Mucosa of stomach (tissue), 1 donor: ENCODE results near the gene ARAP2.

Source experiments
- H3K27me3 ChIP-seq: one replicate; pipeline ENCODE4 v1.7.0; 2013; ENCODE audit warnings: mild to moderate bottlenecking, low read length; ENCODE audit not compliant: control insufficient read depth, insufficient read depth
- H3K36me3 ChIP-seq: one replicate; pipeline ENCODE4 v1.7.0; 2013; ENCODE audit warnings: low read length; ENCODE audit not compliant: control insufficient read depth, insufficient read depth
- H3K4me1 ChIP-seq: one replicate; pipeline ENCODE4 v1.7.0; 2013; ENCODE audit warnings: mild to moderate bottlenecking, low read length; ENCODE audit not compliant: control insufficient read depth, insufficient read depth
- H3K4me3 ChIP-seq: one replicate; pipeline ENCODE4 v1.7.0; 2013; ENCODE audit warnings: low read length
- H3K9ac ChIP-seq: one replicate; pipeline ENCODE4 v1.7.0; 2013; ENCODE audit warnings: mild to moderate bottlenecking, low read length, moderate library complexity
- H3K9me3 ChIP-seq: one replicate; pipeline ENCODE4 v1.7.0; 2013; ENCODE audit warnings: mild to moderate bottlenecking, low read length, moderate library complexity; ENCODE audit not compliant: control insufficient read depth
- donor health status: Pancreatic carcinoma.

The ARAP2 gene

GRCh38 chr4:36111172-36111571 is 133.1 kb downstream of the ARAP2 start:
- peaks cover 8% of the 10 kb centered on the region for H3K4me1 ChIP-seq
- no peaks in the 10 kb centered on the region for H3K36me3 ChIP-seq
- no peaks in the 10 kb centered on the region for H3K9me3 ChIP-seq
- H3K9ac ChIP-seq: no peak overlapping the region
- no peaks in the 10 kb centered on the region for H3K27me3 ChIP-seq
- H3K4me3 ChIP-seq: no peak overlapping the region

DNA sequence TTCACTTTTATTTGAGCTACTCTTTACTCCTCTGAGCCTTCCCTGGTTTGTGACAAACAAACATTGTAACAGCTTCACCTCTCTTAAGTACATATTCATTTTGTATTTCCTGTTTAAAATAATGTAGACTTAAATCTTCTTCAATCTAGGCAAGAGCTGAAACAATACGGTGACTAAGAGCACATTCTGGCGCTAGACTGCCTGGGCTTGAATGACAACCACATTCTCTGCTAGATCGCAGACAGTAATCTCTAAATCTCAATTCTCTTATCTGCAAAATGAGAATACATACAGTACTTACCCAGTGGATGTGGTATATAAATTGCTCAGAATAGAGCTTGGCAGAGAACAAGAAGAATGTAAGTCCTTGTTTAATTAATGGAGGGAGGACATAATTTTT is 144.8 kb downstream of the ARAP2 start:
- H3K4me3 ChIP-seq: no peak overlapping the region
- no peak overlapping the region for H3K9ac ChIP-seq
- H3K36me3 ChIP-seq: no peaks in the 10 kb centered on the region
- no peaks in the 10 kb centered on the region for H3K4me1 ChIP-seq
- H3K27me3 ChIP-seq: no peaks in the 10 kb centered on the region
- no peaks in the 10 kb centered on the region for H3K9me3 ChIP-seq

- Histone ChIP-seq H3K4me1 (no peaks in the 10 kb centered on the region), H3K27me3 (no peaks in the 10 kb centered on the region), H3K9ac (no peak overlapping the region), H3K4me3 (no peak overlapping the region), H3K9me3 (no peaks in the 10 kb centered on the region), H3K36me3 (no peaks in the 10 kb centered on the region)
These were observed 149.3 kb downstream of the ARAP2 start for GRCh38 chr4:36094995-36095394.

DNA sequence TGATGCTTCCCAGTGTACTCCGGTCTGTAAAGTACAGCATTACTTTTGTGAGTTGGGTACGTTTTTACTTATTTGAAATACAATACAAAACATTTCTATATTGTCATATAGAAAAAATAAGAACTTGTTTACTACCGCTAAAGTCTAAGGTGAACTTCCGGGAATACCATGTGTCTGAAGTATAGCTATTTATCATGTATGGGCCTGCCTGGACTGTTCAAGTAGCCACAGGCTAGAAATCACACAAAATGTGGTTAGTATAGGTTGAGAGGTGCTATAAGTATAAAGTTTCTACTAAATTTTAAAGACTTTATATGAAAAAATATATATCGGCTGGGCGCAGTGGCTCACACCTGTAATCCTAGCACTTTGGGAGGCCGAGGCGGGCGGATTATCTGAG is 152.3 kb downstream of the ARAP2 start:
- Histone ChIP-seq H3K4me3 (no peak overlapping the region), H3K36me3 (no peaks in the 10 kb centered on the region), H3K27me3 (no peaks in the 10 kb centered on the region), H3K9ac (no peak overlapping the region), H3K9me3 (no peaks in the 10 kb centered on the region), H3K4me1 (no peaks in the 10 kb centered on the region)

GRCh38 chr4:36088542-36088941 is 155.8 kb downstream of the ARAP2 start:
- no peaks in the 10 kb centered on the region for H3K9me3 ChIP-seq
- no peaks in the 10 kb centered on the region for H3K4me1 ChIP-seq
- no peaks in the 10 kb centered on the region for H3K36me3 ChIP-seq
- H3K27me3 ChIP-seq: no peaks in the 10 kb centered on the region
- no peak overlapping the region for H3K4me3 ChIP-seq
- no peak overlapping the region for H3K9ac ChIP-seq

- Histone ChIP-seq H3K36me3 (no peaks in the 10 kb centered on the region), H3K9ac (no peak overlapping the region), H3K9me3 (no peaks in the 10 kb centered on the region), H3K27me3 (no peaks in the 10 kb centered on the region), H3K4me1 (no peaks in the 10 kb centered on the region), H3K4me3 (no peak overlapping the region)
These were observed 158.0 kb downstream of the ARAP2 start for GRCh38 chr4:36086261-36086786.

DNA sequence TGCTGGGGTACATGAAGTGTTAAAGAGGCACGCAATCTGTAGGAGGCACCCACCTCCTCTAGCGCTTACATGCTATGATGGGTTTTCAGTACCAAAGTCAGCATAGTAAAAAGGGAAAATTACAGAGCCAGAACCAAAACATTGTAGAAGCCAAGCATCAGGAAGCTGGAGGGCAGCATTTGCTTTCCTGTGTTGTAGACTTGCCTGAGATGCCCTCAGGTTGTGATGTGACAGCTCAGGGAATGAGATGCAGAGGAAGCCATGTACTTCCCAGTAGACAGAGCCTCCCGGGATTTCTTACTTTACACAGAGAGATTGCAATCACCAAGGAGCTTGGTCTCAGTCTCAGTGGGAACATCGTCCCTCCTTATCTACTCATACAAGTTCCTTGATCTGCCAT is 161.5 kb downstream of the ARAP2 start:
- Histone ChIP-seq H3K4me1 (no peaks in the 10 kb centered on the region), H3K9ac (no peak overlapping the region), H3K27me3 (no peaks in the 10 kb centered on the region), H3K36me3 (no peaks in the 10 kb centered on the region), H3K9me3 (no peaks in the 10 kb centered on the region), H3K4me3 (no peak overlapping the region)

GRCh38 chr4:36081185-36081584 is 163.1 kb downstream of the ARAP2 start:
- Histone ChIP-seq H3K9me3 (no peaks in the 10 kb centered on the region), H3K36me3 (no peaks in the 10 kb centered on the region)

DNA sequence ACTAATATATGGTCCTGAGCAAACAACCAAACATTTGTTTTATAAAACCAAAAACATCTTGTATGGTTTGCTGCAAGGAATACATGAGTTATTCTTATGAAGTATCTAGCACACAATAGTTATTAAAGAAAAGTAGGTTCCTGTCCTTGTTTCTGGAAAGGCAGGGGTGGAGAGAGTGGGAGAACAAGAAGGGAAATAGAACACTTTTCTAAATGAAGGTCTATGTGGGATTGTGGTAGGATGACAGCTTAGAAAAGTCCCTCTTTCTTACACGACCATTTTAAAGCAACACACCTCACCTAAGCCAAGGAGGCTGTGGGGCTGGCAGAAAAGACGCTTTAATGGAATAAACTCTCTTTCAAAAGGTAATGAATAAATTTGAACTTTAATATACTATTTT is 164.6 kb downstream of the ARAP2 start:
- no peaks in the 10 kb centered on the region for H3K27me3 ChIP-seq

More at GRCh38 chr4:36081185-36081584, 163.1 kb downstream of the ARAP2 start:
- no peak overlapping the region for H3K9ac ChIP-seq
- no peaks in the 10 kb centered on the region for H3K4me1 ChIP-seq
- no peak overlapping the region for H3K4me3 ChIP-seq
- H3K27me3 ChIP-seq: no peaks in the 10 kb centered on the region

DNA sequence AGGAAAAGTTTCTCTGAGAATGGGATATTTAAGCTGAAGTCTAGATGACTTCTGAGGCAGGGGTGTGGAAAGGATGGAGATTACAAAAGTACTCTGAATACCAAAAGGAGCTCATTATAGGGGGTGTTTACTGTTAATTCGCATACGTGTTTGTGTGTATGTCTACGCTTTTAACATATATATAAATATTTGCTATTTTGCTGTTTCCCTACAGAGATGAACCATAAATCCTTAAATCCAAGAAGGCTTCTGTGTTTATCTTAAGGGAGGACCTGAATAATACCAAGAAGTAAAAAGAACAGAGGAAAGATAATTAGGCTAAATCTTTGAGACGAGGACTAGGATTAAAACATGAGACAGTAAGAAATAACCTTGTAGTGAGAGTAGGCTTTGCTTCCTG is 166.0 kb downstream of the ARAP2 start:
- Histone ChIP-seq H3K9ac (no peak overlapping the region), H3K36me3 (no peaks in the 10 kb centered on the region), H3K4me1 (peaks cover 6% of the 10 kb centered on the region), H3K4me3 (no peak overlapping the region), H3K27me3 (no peaks in the 10 kb centered on the region), H3K9me3 (no peaks in the 10 kb centered on the region)

More for the DNA sequence above, 164.6 kb downstream of the ARAP2 start:
- H3K9ac ChIP-seq: no peak overlapping the region
- no peaks in the 10 kb centered on the region for H3K36me3 ChIP-seq
- H3K4me3 ChIP-seq: no peak overlapping the region
- peaks cover 6% of the 10 kb centered on the region for H3K4me1 ChIP-seq
- H3K9me3 ChIP-seq: no peaks in the 10 kb centered on the region

DNA sequence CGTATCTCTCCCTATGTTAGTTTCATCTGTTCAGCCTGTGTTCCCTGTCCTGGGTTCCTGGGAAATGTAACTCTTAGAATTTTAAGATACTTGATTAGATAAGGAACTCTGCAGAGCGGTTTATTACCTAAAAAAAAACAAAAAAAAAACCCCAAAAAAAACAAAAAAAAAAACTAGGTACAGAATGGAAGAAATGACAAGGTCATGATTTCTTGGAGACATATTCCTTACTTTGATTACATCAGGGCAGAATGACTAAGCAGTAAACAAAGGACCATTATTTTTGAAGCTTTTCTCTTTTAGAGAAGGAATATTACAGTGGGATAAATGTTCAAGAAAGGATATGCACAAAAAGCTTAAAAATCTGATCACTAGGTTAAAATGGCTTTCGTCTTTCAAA is 171.8 kb downstream of the ARAP2 start:
- H3K4me1 ChIP-seq: peaks cover 6% of the 10 kb centered on the region
- H3K9me3 ChIP-seq: no peaks in the 10 kb centered on the region
- no peaks in the 10 kb centered on the region for H3K36me3 ChIP-seq
- no peaks in the 10 kb centered on the region for H3K27me3 ChIP-seq
- H3K4me3 ChIP-seq: no peak overlapping the region
- H3K9ac ChIP-seq: no peak overlapping the region

DNA sequence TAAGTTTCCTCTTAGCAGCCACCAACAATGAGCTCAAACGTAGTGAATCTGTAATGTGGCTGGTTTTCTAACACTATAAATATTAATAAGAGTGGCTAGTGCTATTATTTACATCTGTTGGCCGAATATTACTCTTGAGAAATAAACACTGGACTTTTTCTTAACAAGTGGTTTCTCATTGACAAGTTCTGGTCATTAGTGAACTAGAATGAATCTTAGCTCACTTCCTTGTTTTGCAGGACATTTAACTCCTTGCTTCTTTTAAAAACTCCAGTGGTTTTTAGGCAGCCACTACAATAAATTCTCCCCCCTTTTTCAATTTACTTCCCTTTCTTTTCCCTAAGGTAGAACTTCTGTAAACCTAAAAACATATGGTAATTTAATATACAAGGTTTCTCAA is 177.2 kb downstream of the ARAP2 start:
- Histone ChIP-seq H3K9me3 (no peaks in the 10 kb centered on the region), H3K9ac (no peak overlapping the region), H3K4me3 (no peak overlapping the region), H3K27me3 (no peaks in the 10 kb centered on the region), H3K4me1 (peaks cover 5% of the 10 kb centered on the region), H3K36me3 (no peaks in the 10 kb centered on the region)

DNA sequence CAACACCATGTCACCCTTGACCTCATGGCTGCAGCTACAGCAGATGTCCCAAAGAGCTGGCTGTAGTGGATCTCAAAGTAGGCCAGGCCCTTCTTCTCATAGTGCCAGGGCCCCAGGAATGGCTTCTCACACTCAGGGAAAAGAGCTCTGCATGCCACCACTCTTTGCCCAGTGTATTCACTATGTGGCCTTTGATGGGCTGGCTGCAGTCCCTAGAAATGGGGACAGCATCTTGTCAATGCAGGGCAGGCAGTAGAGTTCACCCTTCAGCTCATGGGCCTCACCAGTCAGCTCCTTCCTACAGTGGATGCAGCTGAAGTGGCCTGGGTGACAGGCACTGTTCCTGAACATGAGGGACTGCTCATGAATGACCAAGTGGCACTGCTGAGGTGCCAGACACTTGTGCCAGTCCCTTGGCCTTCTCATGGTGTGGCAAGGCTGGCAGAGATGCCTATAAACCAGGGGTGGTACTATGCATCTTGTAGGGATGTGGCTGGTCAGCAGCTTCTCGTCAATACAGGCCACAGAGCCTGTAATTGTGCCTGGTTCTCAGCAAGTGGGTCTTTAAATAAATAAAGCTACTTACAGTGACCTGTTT is 178.9 kb downstream of the ARAP2 start:
- Histone ChIP-seq H3K27me3 (no peaks in the 10 kb centered on the region), H3K4me3 (no peak overlapping the region), H3K4me1 (peaks cover 5% of the 10 kb centered on the region), H3K9me3 (no peaks in the 10 kb centered on the region), H3K9ac (no peak overlapping the region), H3K36me3 (no peaks in the 10 kb centered on the region)
